Cardiac fibroblast (primary cell): Measurements from ENCODE around the gene SREBF2.
"Not testable (repeated sequence)": the region's sequence is repeated elsewhere in the genome, so short reads cannot be mapped to it uniquely, and the experiment has no call there.

Experiments
- DNase-seq, 2 donors: peaks; one replicate each; pipeline versions ENCODE4 v3.0.0 to v3.0.0-alpha.2; 2010; ENCODE audit warnings: low read depth in 2 of 2
- H3K4me3 ChIP-seq, 2 donors: replicated peaks in 1 of 2; 1 replicate in 1 of 2; 2 replicates in 1 of 2; pipeline ENCODE4 v1.5.1; 2011; ENCODE audit warnings: low read depth in 2 of 2, low read length in 2 of 2, mild to moderate bottlenecking in 2 of 2, moderate library complexity in 1 of 2
- CTCF ChIP-seq: IDR thresholded peaks from one replicate; pipeline ENCODE4 v1.5.1; 2011; ENCODE audit warnings: low read depth, mild to moderate bottlenecking, low read length, inconsistent platforms

SREBF2 gene

GRCh38 chr22:41946629-41947423 is 113.9 kb downstream of the SREBF2 start, which contains the start of gene CENPM:
Gene CENPM, minus strand, starts transcription at chr22:41947152. Its CDS starts 76 bp downstream, at chr22:41947076.
- peak within 1 kb of the TSS; percentile 84 to 86 for H3K4me3 ChIP-seq
- TF ChIP-seq CTCF, result no peak
- DNase-seq, result peak; percentile 93 to 95

- DNase-seq, result no peak
- peak overlapping the region in 1 of 2 donors; percentile 84 for H3K4me3 ChIP-seq
- no peak for TF ChIP-seq CTCF
Observed at GRCh38 chr22:41947424-41948080, 114.6 kb downstream of the SREBF2 start.

- no peak for TF ChIP-seq CTCF
- no peak for DNase-seq
- H3K4me3 ChIP-seq, result no peak overlapping the region
Observed at GRCh38 chr22:41948142-41948541, 115.2 kb downstream of the SREBF2 start.

- not testable (repeated sequence) for H3K4me3 ChIP-seq, DNase-seq
Observed at GRCh38 chr22:41948928-41949296, 116.0 kb downstream of the SREBF2 start.

- no peak for TF ChIP-seq CTCF
- no peak for DNase-seq
- no peak overlapping the region for H3K4me3 ChIP-seq
Observed at GRCh38 chr22:41949297-41949965, 116.5 kb downstream of the SREBF2 start.

GRCh38 chr22:41951898-41952474 is 119.1 kb downstream of the SREBF2 start, which contains the start of gene SMIM45:
Gene SMIM45, plus strand, starts transcription at chr22:41952150.
- H3K4me3 ChIP-seq, result no peak within 1 kb of the TSS
- TF ChIP-seq CTCF, result no peak
- DNase-seq, result peak in 1 of 2 donors; percentile 22
